Smooth muscle cell of the brain vasculature (primary cell): Measurements from ENCODE around the gene RRP1.
"Not testable (repeated sequence)": the region's sequence is repeated elsewhere in the genome, so short reads cannot be mapped to it uniquely, and the experiment has no call there.

Experiments
- DNase-seq: peaks from one replicate; pipeline ENCODE4 v3.0.0-alpha.2; 2012; ENCODE audit warnings: low read depth, low spot score

The RRP1 gene

GRCh38 chr21:43835861-43836260 lies 46.5 kb downstream of the RRP1 start:
- no peak for DNase-seq

DNA sequence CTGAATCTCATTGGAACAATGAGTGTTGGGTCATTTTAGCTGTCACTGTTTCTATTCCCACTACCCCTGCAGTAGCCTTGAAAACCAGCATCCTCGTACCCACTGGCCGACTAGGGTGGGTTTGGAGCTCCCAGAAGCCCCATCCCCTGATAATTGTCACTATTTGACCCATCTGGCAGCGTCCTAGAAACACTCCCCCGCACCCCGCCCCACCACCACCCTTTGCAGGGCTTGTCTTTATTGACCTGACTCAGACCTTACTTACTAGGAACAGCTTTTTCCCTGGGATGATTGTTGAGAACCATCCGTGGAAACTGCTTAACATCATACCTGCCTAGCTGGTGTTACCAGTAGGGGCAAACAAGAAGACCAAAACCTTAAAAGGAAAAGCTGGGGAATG lies 47.2 kb downstream of the RRP1 start:
- no peak for DNase-seq

DNA sequence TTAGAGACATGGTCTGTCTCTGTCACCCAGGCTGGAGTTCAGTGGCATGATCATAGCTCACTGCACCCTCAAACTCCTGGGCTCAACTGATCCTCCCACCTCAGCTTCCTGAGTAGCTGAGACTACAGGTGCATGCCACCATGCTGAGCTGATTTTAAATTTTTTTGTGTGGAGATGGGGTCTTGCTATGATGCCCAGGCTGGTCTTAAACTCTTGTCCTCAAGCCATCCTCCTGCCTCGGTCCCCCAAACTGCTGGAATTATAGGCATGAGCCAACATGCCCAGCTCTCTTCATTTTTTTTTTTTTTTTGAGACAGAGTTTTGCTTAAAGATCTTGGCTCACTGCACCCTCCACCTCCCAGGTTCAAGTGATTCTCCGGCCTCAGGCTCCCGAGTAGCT lies 50.9 kb downstream of the RRP1 start:
- no peak for DNase-seq

- no peak for DNase-seq
Observed at GRCh38 chr21:43842742-43843141, 53.4 kb downstream of the RRP1 start.

- DNase-seq, result not testable (repeated sequence)
Observed at GRCh38 chr21:43844906-43845305, 55.5 kb downstream of the RRP1 start.

- no peak for DNase-seq
Observed at GRCh38 chr21:43845386-43845785, 56.0 kb downstream of the RRP1 start.

DNA sequence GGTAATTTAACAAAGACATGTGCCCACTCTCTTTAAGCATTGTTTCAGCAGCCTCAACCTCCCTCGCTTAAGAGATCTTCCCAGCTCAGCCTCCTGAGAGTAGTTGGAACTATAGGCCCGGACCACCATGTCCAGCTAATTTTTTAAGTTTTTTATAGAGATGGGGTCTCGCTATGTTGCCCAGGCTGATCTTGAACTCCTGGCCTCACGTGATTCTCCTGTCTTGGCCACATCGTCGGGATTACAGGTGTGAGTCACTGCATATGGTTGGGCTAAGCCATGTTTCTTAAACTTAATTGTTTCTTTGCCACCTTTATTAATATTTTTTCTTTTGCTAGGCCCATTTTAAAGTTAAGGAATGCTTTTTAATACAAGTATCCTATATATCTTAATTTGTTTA lies 57.1 kb downstream of the RRP1 start:
- no peak for DNase-seq

DNA sequence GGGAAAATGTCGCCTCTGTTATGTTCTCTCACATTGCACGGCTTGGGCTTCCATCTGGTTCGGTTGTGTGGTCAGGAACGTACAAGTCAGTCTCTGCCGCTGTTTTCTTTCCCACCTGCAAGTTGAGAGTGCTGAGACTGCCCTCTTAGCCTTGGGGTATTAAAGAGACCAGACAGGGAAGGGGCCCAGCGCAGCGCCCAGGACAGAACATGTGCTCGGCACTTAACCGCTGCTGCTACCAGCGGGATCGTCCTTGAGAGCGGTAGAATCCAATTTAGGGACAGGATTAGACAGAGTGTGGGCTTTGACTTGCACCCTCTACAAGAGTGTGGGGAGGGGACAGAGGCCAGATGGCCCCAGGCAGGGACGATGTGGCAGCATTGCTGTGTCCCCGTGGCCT lies 57.9 kb downstream of the RRP1 start:
- no peak for DNase-seq

- no peak for DNase-seq
Observed at GRCh38 chr21:43848771-43849170, 59.4 kb downstream of the RRP1 start.

- DNase-seq, result no peak
Observed at GRCh38 chr21:43849532-43850299, 60.3 kb downstream of the RRP1 start.

DNA sequence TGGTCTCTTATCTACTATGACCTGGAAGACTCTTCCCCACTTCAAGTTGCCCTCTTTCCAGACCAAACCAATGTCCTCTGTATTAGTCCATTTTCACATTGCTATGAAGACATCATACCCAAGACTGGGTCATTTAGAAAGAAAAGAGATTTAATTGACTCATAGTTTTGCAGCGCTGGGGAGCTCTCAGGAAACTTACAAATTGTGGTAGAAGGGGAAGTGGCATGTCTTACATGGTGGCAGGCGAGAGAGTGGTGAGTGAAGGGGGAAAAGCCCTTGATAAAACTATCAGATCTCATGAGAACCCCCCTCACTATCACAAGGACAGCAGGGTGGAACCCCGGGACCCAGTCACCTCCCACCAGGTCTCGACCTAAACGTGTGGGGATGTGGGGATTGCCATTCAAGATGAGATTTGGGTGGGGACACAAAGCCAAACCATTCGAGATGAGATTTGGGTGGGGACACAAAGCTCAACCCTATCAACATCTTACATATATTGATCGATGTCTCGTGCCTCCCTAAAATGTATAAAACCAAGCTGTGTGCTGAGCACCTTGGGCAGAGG lies 61.4 kb downstream of the RRP1 start:
- no peak for DNase-seq

DNA sequence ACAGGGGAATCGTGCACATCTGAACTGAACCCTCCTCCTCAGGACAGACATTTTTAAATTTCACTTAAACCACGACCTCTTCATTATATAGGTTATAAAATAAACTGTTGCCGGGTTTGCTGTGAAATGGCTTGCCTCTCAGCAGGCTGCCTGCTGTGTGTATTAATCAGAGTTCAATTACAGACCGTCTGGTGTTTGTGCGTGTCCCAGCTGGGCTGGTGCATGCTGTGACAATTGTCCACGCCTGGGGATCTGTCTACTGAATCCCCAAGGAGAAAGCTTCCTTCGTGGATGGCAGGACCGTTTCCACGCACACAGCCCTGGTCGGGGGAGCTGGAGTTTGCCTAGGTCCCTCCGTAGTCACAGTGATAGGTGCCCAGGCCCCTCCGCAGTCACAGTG lies 62.2 kb downstream of the RRP1 start:
- DNase-seq, result no peak

GRCh38 chr21:43853851-43854772 lies 64.7 kb downstream of the RRP1 start:
- no peak for DNase-seq
